Stimulated activated naive B cell treated with anti-CD40 and anti-IgM and Interleukin-4, amounts not matched to agents 10 μg/mL and 1 μg/mL and 100 μg/mL, for 72 hours (primary cell): ENCODE data around the gene SCGN.
A peak's percentile ranks its signal among the peaks of the same experiment; 100 is the strongest.

Source experiments
- ATAC-seq, 2 donors: fragments of 150-1000 bp; cut with Tn5 transposase; replicated peaks; 2 replicates each; pipeline ENCODE4 v1.10.0; 2021; ENCODE audit warnings: moderate library complexity in 1 of 2
- DNase-seq: peaks from one replicate; pipeline ENCODE4 v3.0.0; 2021
- H3K27ac Mint-ChIP-seq: one replicate; pipeline ENCODE4 v1.8.0; 2022; ENCODE audit warnings: mild to moderate bottlenecking, mixed read lengths
- H3K27me3 Mint-ChIP-seq, 2 donors: one replicate each; pipeline ENCODE4 v1.8.0; 2022; ENCODE audit warnings: mixed read lengths in 2 of 2
- H3K36me3 Mint-ChIP-seq, 2 donors: one replicate each; pipeline ENCODE4 v1.8.0; 2022; ENCODE audit warnings: mixed read lengths in 2 of 2, mild to moderate bottlenecking in 1 of 2
- H3K4me1 Mint-ChIP-seq, 2 donors: one replicate each; pipeline ENCODE4 v1.8.0; 2022; ENCODE audit warnings: mixed read lengths in 2 of 2, mild to moderate bottlenecking in 1 of 2
- H3K4me3 Mint-ChIP-seq, 2 donors: one replicate each; pipeline ENCODE4 v1.8.0; 2022; ENCODE audit warnings: mild to moderate bottlenecking in 2 of 2, mixed read lengths in 2 of 2, moderate library complexity in 1 of 2
- H3K9me3 Mint-ChIP-seq, 2 donors: one replicate each; pipeline ENCODE4 v1.8.0; 2022; ENCODE audit warnings: mixed read lengths in 2 of 2, mild to moderate bottlenecking in 1 of 2

Gene SCGN

GRCh38 chr6:25709761-25710160, 57.7 kb downstream of the SCGN start:
- no peak overlapping the region for H3K27ac Mint-ChIP-seq
- ATAC-seq = no peak
- peaks cover 6 to 15% of the 10 kb centered on the region in 2 donors for H3K27me3 Mint-ChIP-seq
- H3K4me1 Mint-ChIP-seq = no peaks in the 10 kb centered on the region
- no peaks in the 10 kb centered on the region for H3K36me3 Mint-ChIP-seq
- no peak for DNase-seq
- H3K4me3 Mint-ChIP-seq = no peak overlapping the region
- H3K9me3 Mint-ChIP-seq = peaks cover 0 to 2% of the 10 kb centered on the region in 2 donors

- DNase-seq = no peak
- no peaks in the 10 kb centered on the region for H3K36me3 Mint-ChIP-seq
- H3K9me3 Mint-ChIP-seq = peaks cover 0 to 2% of the 10 kb centered on the region in 2 donors
- no peak overlapping the region for H3K4me3 Mint-ChIP-seq
- no peaks in the 10 kb centered on the region for H3K4me1 Mint-ChIP-seq
- no peak for ATAC-seq
- peaks cover 6 to 15% of the 10 kb centered on the region in 2 donors for H3K27me3 Mint-ChIP-seq
- no peak overlapping the region for H3K27ac Mint-ChIP-seq
Observed at GRCh38 chr6:25710287-25710686, 58.3 kb downstream of the SCGN start.

GRCh38 chr6:25713824-25714223, 61.8 kb downstream of the SCGN start:
- no peak overlapping the region for H3K4me3 Mint-ChIP-seq
- ATAC-seq (no peak), DNase-seq (no peak)
- H3K27me3 Mint-ChIP-seq = peaks cover 0 to 4% of the 10 kb centered on the region in 2 donors
- H3K4me1 Mint-ChIP-seq = no peaks in the 10 kb centered on the region
- H3K36me3 Mint-ChIP-seq = no peaks in the 10 kb centered on the region
- H3K9me3 Mint-ChIP-seq = peaks cover 0 to 2% of the 10 kb centered on the region in 2 donors
- H3K27ac Mint-ChIP-seq = no peak overlapping the region

GRCh38 chr6:25714765-25715164, 62.8 kb downstream of the SCGN start:
- DNase-seq (no peak), ATAC-seq (no peak)
- no peak overlapping the region for H3K4me3 Mint-ChIP-seq
- no peaks in the 10 kb centered on the region for H3K36me3 Mint-ChIP-seq
- peaks cover 0 to 4% of the 10 kb centered on the region in 2 donors for H3K27me3 Mint-ChIP-seq
- H3K4me1 Mint-ChIP-seq = no peaks in the 10 kb centered on the region
- no peak overlapping the region for H3K27ac Mint-ChIP-seq
- peaks cover 0 to 2% of the 10 kb centered on the region in 2 donors for H3K9me3 Mint-ChIP-seq

- no peak for ATAC-seq
- peaks cover 0 to 2% of the 10 kb centered on the region in 2 donors for H3K9me3 Mint-ChIP-seq
- H3K4me3 Mint-ChIP-seq = no peak overlapping the region
- H3K27ac Mint-ChIP-seq = no peak overlapping the region
- H3K4me1 Mint-ChIP-seq = no peaks in the 10 kb centered on the region
- H3K27me3 Mint-ChIP-seq = no peaks in the 10 kb centered on the region
- no peaks in the 10 kb centered on the region for H3K36me3 Mint-ChIP-seq
- no peak for DNase-seq
Observed at GRCh38 chr6:25715794-25716193, 63.8 kb downstream of the SCGN start.

GRCh38 chr6:25717866-25718740, 66.1 kb downstream of the SCGN start:
- H3K9me3 Mint-ChIP-seq = no peaks in the 10 kb centered on the region
- H3K27ac Mint-ChIP-seq = no peak overlapping the region
- no peaks in the 10 kb centered on the region for H3K36me3 Mint-ChIP-seq
- peaks cover 0 to 7% of the 10 kb centered on the region in 2 donors for H3K27me3 Mint-ChIP-seq
- H3K4me1 Mint-ChIP-seq = no peaks in the 10 kb centered on the region
- no peak overlapping the region for H3K4me3 Mint-ChIP-seq
- no peak for ATAC-seq
- DNase-seq = no peak

- ATAC-seq (no peak), DNase-seq (no peak)
- H3K4me1 Mint-ChIP-seq = no peaks in the 10 kb centered on the region
- H3K9me3 Mint-ChIP-seq = peaks cover 0 to 1% of the 10 kb centered on the region in 2 donors
- H3K4me3 Mint-ChIP-seq = no peak overlapping the region
- H3K27ac Mint-ChIP-seq = no peak overlapping the region
- H3K36me3 Mint-ChIP-seq = no peaks in the 10 kb centered on the region
- H3K27me3 Mint-ChIP-seq = peaks cover 13 to 39% of the 10 kb centered on the region in 2 donors
Observed at GRCh38 chr6:25726122-25726911, 74.3 kb downstream of the SCGN start.

- ATAC-seq = no peak
- H3K27ac Mint-ChIP-seq = no peak overlapping the region
- peaks cover 18 to 39% of the 10 kb centered on the region in 2 donors for H3K27me3 Mint-ChIP-seq
- no peak overlapping the region for H3K4me3 Mint-ChIP-seq
- peaks cover 0 to 3% of the 10 kb centered on the region in 2 donors for H3K9me3 Mint-ChIP-seq
- H3K36me3 Mint-ChIP-seq = no peaks in the 10 kb centered on the region
- no peaks in the 10 kb centered on the region for H3K4me1 Mint-ChIP-seq
- no peak for DNase-seq
Observed at GRCh38 chr6:25727028-25727427, 75.0 kb downstream of the SCGN start.

- Mint-ChIP-seq H3K27ac (no peak overlapping the region), H3K27me3 (peaks cover 30 to 40% of the 10 kb centered on the region in 2 donors), H3K9me3 (peaks cover 0 to 6% of the 10 kb centered on the region in 2 donors), H3K4me1 (no peaks in the 10 kb centered on the region), H3K4me3 (no peak overlapping the region), H3K36me3 (no peaks in the 10 kb centered on the region)
- no peak for ATAC-seq
- DNase-seq = no peak
Observed at GRCh38 chr6:25730907-25731306, 78.9 kb downstream of the SCGN start.

- Mint-ChIP-seq H3K27ac (no peak overlapping the region), H3K27me3 (peaks cover 30 to 46% of the 10 kb centered on the region in 2 donors), H3K4me1 (no peaks in the 10 kb centered on the region), H3K4me3 (no peak overlapping the region), H3K9me3 (peaks cover 3 to 6% of the 10 kb centered on the region in 2 donors), H3K36me3 (no peaks in the 10 kb centered on the region)
- ATAC-seq = no peak
- DNase-seq = no peak
Observed at GRCh38 chr6:25731721-25732120, 79.7 kb downstream of the SCGN start.

GRCh38 chr6:25732468-25733198, 80.6 kb downstream of the SCGN start:
- Mint-ChIP-seq H3K27ac (no peak overlapping the region), H3K36me3 (no peaks in the 10 kb centered on the region), H3K4me1 (no peaks in the 10 kb centered on the region), H3K9me3 (peaks cover 7 to 11% of the 10 kb centered on the region in 2 donors), H3K27me3 (peaks cover 30 to 53% of the 10 kb centered on the region in 2 donors), H3K4me3 (no peak overlapping the region)
- ATAC-seq (no peak), DNase-seq (no peak)

- no peaks in the 10 kb centered on the region for H3K4me1 Mint-ChIP-seq
- H3K27me3 Mint-ChIP-seq = peaks cover 24 to 51% of the 10 kb centered on the region in 2 donors
- no peaks in the 10 kb centered on the region for H3K36me3 Mint-ChIP-seq
- no peak for DNase-seq
- H3K27ac Mint-ChIP-seq = no peak overlapping the region
- peaks cover 11 to 12% of the 10 kb centered on the region in 2 donors for H3K9me3 Mint-ChIP-seq
- ATAC-seq = no peak
- H3K4me3 Mint-ChIP-seq = no peak overlapping the region
Observed at GRCh38 chr6:25735261-25735660, 83.2 kb downstream of the SCGN start.

- Mint-ChIP-seq H3K36me3 (no peaks in the 10 kb centered on the region), H3K4me3 (no peak overlapping the region), H3K27me3 (no peaks in the 10 kb centered on the region), H3K4me1 (peaks cover 0 to 8% of the 10 kb centered on the region in 2 donors), H3K9me3 (peaks cover 0 to 2% of the 10 kb centered on the region in 2 donors), H3K27ac (no peak overlapping the region)
- ATAC-seq (peak; percentile 72 to 91), DNase-seq (no peak)
Observed at GRCh38 chr6:25743868-25744267, 91.9 kb downstream of the SCGN start.

- Mint-ChIP-seq H3K27me3 (no peaks in the 10 kb centered on the region), H3K9me3 (peaks cover 0 to 2% of the 10 kb centered on the region in 2 donors), H3K4me3 (no peak overlapping the region), H3K27ac (no peak overlapping the region), H3K4me1 (peaks cover 11 to 13% of the 10 kb centered on the region in 2 donors), H3K36me3 (no peaks in the 10 kb centered on the region)
- DNase-seq = no peak
- no peak for ATAC-seq
Observed at GRCh38 chr6:25745836-25746235, 93.8 kb downstream of the SCGN start.
